CD4-positive, alpha-beta T cell treated with Interleukin-6 at 100 ng/mL for 8 hours (primary cell): ENCODE results near the gene OR8D4.
"Not testable (repeated sequence)": the region's sequence is repeated elsewhere in the genome, so short reads cannot be mapped to it uniquely, and the experiment has no call there.

ENCODE experiments used
- DNase-seq: peaks from one replicate; pipeline ENCODE4 v3.0.0-alpha.2; 2020; ENCODE audit warnings: mixed read lengths, low spot score

The OR8D4 gene

GRCh38 chr11:123901867-123902266 lies at the start of gene OR8D4:
Gene OR8D4 (plus strand): TSS chr11:123902167. CDS start chr11:123906432, 4,265 bp downstream.
- DNase-seq = no peak

GRCh38 chr11:123852321-123852720 lies 49.6 kb upstream of the OR8D4 start:
- DNase-seq = no peak

GRCh38 chr11:123853038-123853437 lies 48.9 kb upstream of the OR8D4 start:
- DNase-seq = no peak

GRCh38 chr11:123856444-123856843 lies 45.5 kb upstream of the OR8D4 start:
- no peak for DNase-seq

GRCh38 chr11:123859731-123860130 lies 42.2 kb upstream of the OR8D4 start:
- DNase-seq = no peak

- not testable (repeated sequence) for DNase-seq
These were observed 36.7 kb upstream of the OR8D4 start for GRCh38 chr11:123865293-123865692.

- DNase-seq = not testable (repeated sequence)
These were observed 34.2 kb upstream of the OR8D4 start for GRCh38 chr11:123867795-123868194.

- DNase-seq = no peak
These were observed 21.1 kb upstream of the OR8D4 start for GRCh38 chr11:123880912-123881311.

- no peak for DNase-seq
These were observed 16.4 kb upstream of the OR8D4 start, which contains the start of gene TMEM225 for GRCh38 chr11:123885570-123885969. Gene TMEM225 (minus strand): TSS chr11:123885670. CDS start chr11:123885425, 245 bp downstream.

GRCh38 chr11:123892031-123892430 lies 9.9 kb upstream of the OR8D4 start:
- DNase-seq = no peak

GRCh38 chr11:123899792-123900191 lies 2.2 kb upstream of the OR8D4 start:
- DNase-seq = no peak

GRCh38 chr11:123903932-123904331 lies 2.0 kb downstream of the OR8D4 start:
- DNase-seq = no peak

GRCh38 chr11:123904932-123905331 lies 3.0 kb downstream of the OR8D4 start:
- DNase-seq = no peak

GRCh38 chr11:123905826-123906225 lies 3.9 kb downstream of the OR8D4 start:
- no peak for DNase-seq

GRCh38 chr11:123920943-123921342 lies 19.0 kb downstream of the OR8D4 start:
- no peak for DNase-seq

- DNase-seq = no peak
These were observed 22.1 kb downstream of the OR8D4 start for GRCh38 chr11:123924027-123924426.

GRCh38 chr11:123939317-123939716 lies 37.4 kb downstream of the OR8D4 start, which contains the start of gene OR4D5:
Gene OR4D5 (plus strand): TSS chr11:123939617. CDS start chr11:123939617, 0 bp downstream.
- DNase-seq = no peak

GRCh38 chr11:123942413-123942812 lies 40.4 kb downstream of the OR8D4 start:
- DNase-seq = no peak

- DNase-seq = no peak
These were observed 41.8 kb downstream of the OR8D4 start, which contains the start of gene OR6T1 for GRCh38 chr11:123943738-123944137. Gene OR6T1 (minus strand): TSS chr11:123943838. CDS start chr11:123943838, 0 bp downstream.

GRCh38 chr11:123945132-123945531 lies 43.2 kb downstream of the OR8D4 start:
- no peak for DNase-seq

GRCh38 chr11:123956752-123957151 lies 54.8 kb downstream of the OR8D4 start:
- DNase-seq = no peak
